Measurements from ENCODE around the gene PGM5.

Gene PGM5

GRCh38 chr9:68496356-68496755, 139.9 kb downstream of the PGM5 start:
- H3K4me3 ChIP-seq (ENCODE audit: low read depth, low read length): no peak overlapping the region
- H3K36me3 ChIP-seq (ENCODE audit: insufficient read depth, low read length): no peaks in the 10 kb centered on the region
- no peaks in the 10 kb centered on the region for H3K4me1 ChIP-seq (ENCODE audit: control insufficient read depth, insufficient read depth, low read length, unreplicated experiment)
- H2AFZ ChIP-seq (ENCODE audit: low read length, unreplicated experiment): no peak overlapping the region
- no peaks in the 10 kb centered on the region; the same call in 1 of the 2 replicates for H3K27me3 ChIP-seq (ENCODE audit: insufficient read depth, low read length)
- H3K27ac ChIP-seq (ENCODE audit: low read depth, low read length): no peak overlapping the region
- no peaks in the 10 kb centered on the region for H3K79me2 ChIP-seq (ENCODE audit: control insufficient read depth, insufficient read depth, low read length, unreplicated experiment)

- Histone ChIP-seq H3K27me3 (ENCODE audit: insufficient read depth, low read length) (no peaks in the 10 kb centered on the region; the same call in 1 of the 2 replicates), H3K27ac (ENCODE audit: low read depth, low read length) (no peak overlapping the region), H2AFZ (ENCODE audit: low read length, unreplicated experiment) (no peak overlapping the region), H3K4me1 (ENCODE audit: control insufficient read depth, insufficient read depth, low read length, unreplicated experiment) (no peaks in the 10 kb centered on the region), H3K79me2 (ENCODE audit: control insufficient read depth, insufficient read depth, low read length, unreplicated experiment) (no peaks in the 10 kb centered on the region), H3K36me3 (ENCODE audit: insufficient read depth, low read length) (no peaks in the 10 kb centered on the region), H3K4me3 (ENCODE audit: low read depth, low read length) (no peak overlapping the region)
Observed at GRCh38 chr9:68497629-68498028, 141.2 kb downstream of the PGM5 start.

- no peak overlapping the region for H3K27ac ChIP-seq (ENCODE audit: low read depth, low read length)
- no peaks in the 10 kb centered on the region for H3K4me1 ChIP-seq (ENCODE audit: control insufficient read depth, insufficient read depth, low read length, unreplicated experiment)
- no peaks in the 10 kb centered on the region for H3K36me3 ChIP-seq (ENCODE audit: insufficient read depth, low read length)
- H2AFZ ChIP-seq (ENCODE audit: low read length, unreplicated experiment): no peak overlapping the region
- no peak overlapping the region for H3K4me3 ChIP-seq (ENCODE audit: low read depth, low read length)
- no peaks in the 10 kb centered on the region for H3K79me2 ChIP-seq (ENCODE audit: control insufficient read depth, insufficient read depth, low read length, unreplicated experiment)
- no peaks in the 10 kb centered on the region; the same call in 1 of the 2 replicates for H3K27me3 ChIP-seq (ENCODE audit: insufficient read depth, low read length)
Observed at GRCh38 chr9:68498816-68499215, 142.4 kb downstream of the PGM5 start.

GRCh38 chr9:68500457-68501381, 144.3 kb downstream of the PGM5 start:
- no peak overlapping the region for H3K4me3 ChIP-seq (ENCODE audit: low read depth, low read length)

GRCh38 chr9:68502279-68502678, 145.9 kb downstream of the PGM5 start:
- H3K36me3 ChIP-seq (ENCODE audit: insufficient read depth, low read length): no peaks in the 10 kb centered on the region
- H2AFZ ChIP-seq (ENCODE audit: low read length, unreplicated experiment): no peak overlapping the region
- H3K27me3 ChIP-seq (ENCODE audit: insufficient read depth, low read length): no peaks in the 10 kb centered on the region
- H3K4me1 ChIP-seq (ENCODE audit: control insufficient read depth, insufficient read depth, low read length, unreplicated experiment): no peaks in the 10 kb centered on the region
- H3K4me3 ChIP-seq (ENCODE audit: low read depth, low read length): no peak overlapping the region
- H3K79me2 ChIP-seq (ENCODE audit: control insufficient read depth, insufficient read depth, low read length, unreplicated experiment): no peaks in the 10 kb centered on the region
- H3K27ac ChIP-seq (ENCODE audit: low read depth, low read length): no peak overlapping the region

More at GRCh38 chr9:68500457-68501381, 144.3 kb downstream of the PGM5 start:
- Histone ChIP-seq H3K36me3 (ENCODE audit: insufficient read depth, low read length) (no peaks in the 10 kb centered on the region), H2AFZ (ENCODE audit: low read length, unreplicated experiment) (no peak overlapping the region), H3K27ac (ENCODE audit: low read depth, low read length) (no peak overlapping the region), H3K4me1 (ENCODE audit: control insufficient read depth, insufficient read depth, low read length, unreplicated experiment) (no peaks in the 10 kb centered on the region), H3K79me2 (ENCODE audit: control insufficient read depth, insufficient read depth, low read length, unreplicated experiment) (no peaks in the 10 kb centered on the region), H3K27me3 (ENCODE audit: insufficient read depth, low read length) (no peaks in the 10 kb centered on the region)

GRCh38 chr9:68505681-68506409, 149.4 kb downstream of the PGM5 start:
- H3K27ac ChIP-seq (ENCODE audit: low read depth, low read length): no peak overlapping the region
- H3K27me3 ChIP-seq (ENCODE audit: insufficient read depth, low read length): no peaks in the 10 kb centered on the region
- no peak overlapping the region for H2AFZ ChIP-seq (ENCODE audit: low read length, unreplicated experiment)
- no peaks in the 10 kb centered on the region for H3K79me2 ChIP-seq (ENCODE audit: control insufficient read depth, insufficient read depth, low read length, unreplicated experiment)
- no peaks in the 10 kb centered on the region for H3K36me3 ChIP-seq (ENCODE audit: insufficient read depth, low read length)
- H3K4me1 ChIP-seq (ENCODE audit: control insufficient read depth, insufficient read depth, low read length, unreplicated experiment): no peaks in the 10 kb centered on the region
- H3K4me3 ChIP-seq (ENCODE audit: low read depth, low read length): no peak overlapping the region

GRCh38 chr9:68506551-68506950, 150.1 kb downstream of the PGM5 start:
- no peak overlapping the region for H2AFZ ChIP-seq (ENCODE audit: low read length, unreplicated experiment)
- no peaks in the 10 kb centered on the region for H3K36me3 ChIP-seq (ENCODE audit: insufficient read depth, low read length)
- H3K4me1 ChIP-seq (ENCODE audit: control insufficient read depth, insufficient read depth, low read length, unreplicated experiment): no peaks in the 10 kb centered on the region
- H3K79me2 ChIP-seq (ENCODE audit: control insufficient read depth, insufficient read depth, low read length, unreplicated experiment): no peaks in the 10 kb centered on the region
- no peak overlapping the region for H3K4me3 ChIP-seq (ENCODE audit: low read depth, low read length)
- no peak overlapping the region for H3K27ac ChIP-seq (ENCODE audit: low read depth, low read length)
- no peaks in the 10 kb centered on the region for H3K27me3 ChIP-seq (ENCODE audit: insufficient read depth, low read length)

GRCh38 chr9:68507130-68507805, 150.9 kb downstream of the PGM5 start:
- Histone ChIP-seq H3K27ac (ENCODE audit: low read depth, low read length) (no peak overlapping the region), H3K27me3 (ENCODE audit: insufficient read depth, low read length) (no peaks in the 10 kb centered on the region), H2AFZ (ENCODE audit: low read length, unreplicated experiment) (no peak overlapping the region), H3K79me2 (ENCODE audit: control insufficient read depth, insufficient read depth, low read length, unreplicated experiment) (no peaks in the 10 kb centered on the region), H3K4me1 (ENCODE audit: control insufficient read depth, insufficient read depth, low read length, unreplicated experiment) (no peaks in the 10 kb centered on the region), H3K4me3 (ENCODE audit: low read depth, low read length) (no peak overlapping the region), H3K36me3 (ENCODE audit: insufficient read depth, low read length) (no peaks in the 10 kb centered on the region)

- H3K27me3 ChIP-seq (ENCODE audit: insufficient read depth, low read length): no peaks in the 10 kb centered on the region
- H2AFZ ChIP-seq (ENCODE audit: low read length, unreplicated experiment): no peak overlapping the region
Observed at GRCh38 chr9:68507806-68508145, 151.4 kb downstream of the PGM5 start.

GRCh38 chr9:68508547-68508946, 152.1 kb downstream of the PGM5 start:
- no peak overlapping the region for H2AFZ ChIP-seq (ENCODE audit: low read length, unreplicated experiment)
- no peak overlapping the region for H3K4me3 ChIP-seq (ENCODE audit: low read depth, low read length)
- H3K27me3 ChIP-seq (ENCODE audit: insufficient read depth, low read length): no peaks in the 10 kb centered on the region
- H3K4me1 ChIP-seq (ENCODE audit: control insufficient read depth, insufficient read depth, low read length, unreplicated experiment): no peaks in the 10 kb centered on the region
- H3K36me3 ChIP-seq (ENCODE audit: insufficient read depth, low read length): no peaks in the 10 kb centered on the region
- no peaks in the 10 kb centered on the region for H3K79me2 ChIP-seq (ENCODE audit: control insufficient read depth, insufficient read depth, low read length, unreplicated experiment)
- no peak overlapping the region for H3K27ac ChIP-seq (ENCODE audit: low read depth, low read length)

More at GRCh38 chr9:68507806-68508145, 151.4 kb downstream of the PGM5 start:
- no peak overlapping the region for H3K27ac ChIP-seq (ENCODE audit: low read depth, low read length)
- H3K79me2 ChIP-seq (ENCODE audit: control insufficient read depth, insufficient read depth, low read length, unreplicated experiment): no peaks in the 10 kb centered on the region
- no peaks in the 10 kb centered on the region for H3K36me3 ChIP-seq (ENCODE audit: insufficient read depth, low read length)
- H3K4me1 ChIP-seq (ENCODE audit: control insufficient read depth, insufficient read depth, low read length, unreplicated experiment): no peaks in the 10 kb centered on the region
- no peak overlapping the region for H3K4me3 ChIP-seq (ENCODE audit: low read depth, low read length)
